ENCODE measurements around the gene WNT2B.

Gene WNT2B

GRCh38 chr1:112507336-112507735 is 1.4 kb upstream of the WNT2B start:
- H2AFZ ChIP-seq (ENCODE audit: low read depth, low read length) = no peak overlapping the region
- no peaks in the 10 kb centered on the region for H3K9me3 ChIP-seq (ENCODE audit: low read length)
- no peak overlapping the region for H3K4me3 ChIP-seq (ENCODE audit: low read length)
- peaks cover 27% of the 10 kb centered on the region for H3K4me1 ChIP-seq (ENCODE audit: insufficient read depth, low read length)
- peaks cover 10% of the 10 kb centered on the region for H3K27me3 ChIP-seq (ENCODE audit: insufficient read depth, low read length)
- H3K36me3 ChIP-seq (ENCODE audit: insufficient read depth, low read length) = no peaks in the 10 kb centered on the region

GRCh38 chr1:112507921-112508277 is 866 bp upstream of the WNT2B start:
- peak overlapping the region; percentile 32 for H3K4me3 ChIP-seq (ENCODE audit: low read length)

DNA sequence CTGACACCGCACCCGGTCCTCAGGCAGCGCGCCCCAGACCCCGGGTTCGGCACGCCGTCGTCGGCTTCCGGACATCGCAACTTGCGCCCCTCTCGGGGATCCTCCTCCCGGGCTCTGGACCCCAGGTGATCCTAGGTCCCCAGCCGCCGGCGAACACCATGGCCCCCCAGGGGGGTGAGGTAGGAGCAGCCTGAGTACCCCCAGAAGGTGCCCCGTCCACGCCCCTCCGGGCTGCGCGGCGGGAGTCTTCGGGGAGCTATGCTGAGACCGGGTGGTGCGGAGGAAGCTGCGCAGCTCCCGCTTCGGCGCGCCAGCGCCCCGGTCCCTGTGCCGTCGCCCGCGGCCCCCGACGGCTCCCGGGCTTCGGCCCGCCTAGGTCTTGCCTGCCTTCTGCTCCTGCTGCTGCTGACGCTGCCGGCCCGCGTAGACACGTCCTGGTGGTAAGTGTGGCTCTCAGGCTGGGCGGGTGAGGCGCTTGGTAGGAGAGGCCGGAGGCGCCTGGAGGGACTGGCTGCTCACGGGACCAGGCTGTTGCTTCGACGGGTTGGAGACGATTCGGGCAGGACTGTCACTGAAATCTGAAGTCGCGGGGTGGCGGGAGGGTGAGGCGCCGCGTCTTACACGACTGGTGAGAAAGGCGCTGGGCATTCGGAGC is 367 bp downstream of the WNT2B start:
- Histone ChIP-seq H3K4me1 (ENCODE audit: insufficient read depth, low read length) (peaks cover 18% of the 10 kb centered on the region), H3K9me3 (ENCODE audit: low read length) (no peaks in the 10 kb centered on the region), H3K4me3 (ENCODE audit: low read length) (no peak overlapping the region), H3K36me3 (ENCODE audit: insufficient read depth, low read length) (no peaks in the 10 kb centered on the region), H3K27me3 (ENCODE audit: insufficient read depth, low read length) (peaks cover 10% of the 10 kb centered on the region), H2AFZ (ENCODE audit: low read depth, low read length) (no peak overlapping the region)

More at GRCh38 chr1:112507921-112508277, 866 bp upstream of the WNT2B start:
- peak overlapping the region; percentile 71 for H2AFZ ChIP-seq (ENCODE audit: low read depth, low read length)
- peaks cover 10% of the 10 kb centered on the region for H3K27me3 ChIP-seq (ENCODE audit: insufficient read depth, low read length)
- no peaks in the 10 kb centered on the region for H3K36me3 ChIP-seq (ENCODE audit: insufficient read depth, low read length)
- H3K4me1 ChIP-seq (ENCODE audit: insufficient read depth, low read length) = peaks cover 22% of the 10 kb centered on the region
- no peaks in the 10 kb centered on the region for H3K9me3 ChIP-seq (ENCODE audit: low read length)

DNA sequence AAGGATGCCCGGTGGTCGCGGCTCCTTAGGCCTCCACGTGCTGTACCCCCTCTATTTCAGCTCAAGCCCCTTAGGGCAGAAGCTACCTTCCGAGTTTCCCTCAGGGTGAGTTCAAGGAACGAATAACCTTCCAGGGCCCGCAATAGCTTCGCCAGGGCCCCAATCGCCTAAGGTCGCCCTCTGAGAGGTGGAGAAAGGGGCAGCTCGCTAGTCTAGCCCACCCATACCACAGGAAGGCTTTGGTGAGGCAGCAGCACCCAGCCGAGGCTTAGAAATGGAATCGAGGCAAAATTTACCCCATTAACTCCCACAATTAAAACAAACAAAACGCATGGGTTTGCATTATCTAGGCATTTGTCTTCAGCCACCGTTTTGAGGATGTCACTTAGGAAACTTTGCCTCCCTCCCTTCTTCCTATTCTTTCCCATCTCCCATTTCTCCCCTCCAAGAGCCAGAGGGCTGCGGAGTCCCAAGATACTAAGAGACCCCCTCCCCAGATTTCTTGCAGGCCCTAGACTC is 954 bp downstream of the WNT2B start:
- Histone ChIP-seq H3K27me3 (ENCODE audit: insufficient read depth, low read length) (peaks cover 10% of the 10 kb centered on the region), H2AFZ (ENCODE audit: low read depth, low read length) (no peak overlapping the region), H3K36me3 (ENCODE audit: insufficient read depth, low read length) (no peaks in the 10 kb centered on the region), H3K4me1 (ENCODE audit: insufficient read depth, low read length) (peaks cover 14% of the 10 kb centered on the region), H3K9me3 (ENCODE audit: low read length) (no peaks in the 10 kb centered on the region), H3K4me3 (ENCODE audit: low read length) (no peak overlapping the region)

GRCh38 chr1:112510340-112510739 is 1.6 kb downstream of the WNT2B start:
- Histone ChIP-seq H3K36me3 (ENCODE audit: insufficient read depth, low read length) (no peaks in the 10 kb centered on the region), H2AFZ (ENCODE audit: low read depth, low read length) (no peak overlapping the region), H3K4me3 (ENCODE audit: low read length) (no peak overlapping the region), H3K27me3 (ENCODE audit: insufficient read depth, low read length) (peaks cover 10% of the 10 kb centered on the region), H3K4me1 (ENCODE audit: insufficient read depth, low read length) (peaks cover 17% of the 10 kb centered on the region), H3K9me3 (ENCODE audit: low read length) (no peaks in the 10 kb centered on the region)

GRCh38 chr1:112511897-112512296 is 3.1 kb downstream of the WNT2B start:
- Histone ChIP-seq H3K4me1 (ENCODE audit: insufficient read depth, low read length) (peaks cover 27% of the 10 kb centered on the region), H3K36me3 (ENCODE audit: insufficient read depth, low read length) (no peaks in the 10 kb centered on the region), H3K9me3 (ENCODE audit: low read length) (no peaks in the 10 kb centered on the region), H3K27me3 (ENCODE audit: insufficient read depth, low read length) (peaks cover 9% of the 10 kb centered on the region), H3K4me3 (ENCODE audit: low read length) (no peak overlapping the region), H2AFZ (ENCODE audit: low read depth, low read length) (no peak overlapping the region)

GRCh38 chr1:112513112-112513870 is 4.5 kb downstream of the WNT2B start:
- Histone ChIP-seq H2AFZ (ENCODE audit: low read depth, low read length) (no peak overlapping the region), H3K4me3 (ENCODE audit: low read length) (no peak overlapping the region), H3K36me3 (ENCODE audit: insufficient read depth, low read length) (no peaks in the 10 kb centered on the region), H3K4me1 (ENCODE audit: insufficient read depth, low read length) (peaks cover 19% of the 10 kb centered on the region), H3K9me3 (ENCODE audit: low read length) (no peaks in the 10 kb centered on the region), H3K27me3 (ENCODE audit: insufficient read depth, low read length) (no peaks in the 10 kb centered on the region)

- no peak overlapping the region for H2AFZ ChIP-seq (ENCODE audit: low read depth, low read length)
- peaks cover 18% of the 10 kb centered on the region for H3K4me1 ChIP-seq (ENCODE audit: insufficient read depth, low read length)
- H3K36me3 ChIP-seq (ENCODE audit: insufficient read depth, low read length) = no peaks in the 10 kb centered on the region
- no peaks in the 10 kb centered on the region for H3K27me3 ChIP-seq (ENCODE audit: insufficient read depth, low read length)
- H3K4me3 ChIP-seq (ENCODE audit: low read length) = no peak overlapping the region
- no peaks in the 10 kb centered on the region for H3K9me3 ChIP-seq (ENCODE audit: low read length)
Observed at GRCh38 chr1:112514901-112515300, 6.1 kb downstream of the WNT2B start.

GRCh38 chr1:112515311-112516009 is 6.7 kb downstream of the WNT2B start:
- no peak overlapping the region for H2AFZ ChIP-seq (ENCODE audit: low read depth, low read length)
- H3K4me1 ChIP-seq (ENCODE audit: insufficient read depth, low read length) = peaks cover 18% of the 10 kb centered on the region
- H3K36me3 ChIP-seq (ENCODE audit: insufficient read depth, low read length) = no peaks in the 10 kb centered on the region
- no peaks in the 10 kb centered on the region for H3K9me3 ChIP-seq (ENCODE audit: low read length)
- no peak overlapping the region for H3K4me3 ChIP-seq (ENCODE audit: low read length)
- no peaks in the 10 kb centered on the region for H3K27me3 ChIP-seq (ENCODE audit: insufficient read depth, low read length)

DNA sequence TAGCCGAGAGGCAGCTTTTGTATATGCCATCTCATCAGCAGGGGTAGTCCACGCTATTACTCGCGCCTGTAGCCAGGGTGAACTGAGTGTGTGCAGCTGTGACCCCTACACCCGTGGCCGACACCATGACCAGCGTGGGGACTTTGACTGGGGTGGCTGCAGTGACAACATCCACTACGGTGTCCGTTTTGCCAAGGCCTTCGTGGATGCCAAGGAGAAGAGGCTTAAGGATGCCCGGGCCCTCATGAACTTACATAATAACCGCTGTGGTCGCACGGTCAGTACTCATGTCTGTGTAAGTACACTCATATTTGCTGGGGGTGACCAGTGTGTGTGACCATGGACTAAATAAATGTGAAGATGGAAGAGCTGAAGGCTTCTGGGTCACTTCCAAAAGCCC is 7.4 kb downstream of the WNT2B start:
- H3K9me3 ChIP-seq (ENCODE audit: low read length) = no peaks in the 10 kb centered on the region
- H3K4me1 ChIP-seq (ENCODE audit: insufficient read depth, low read length) = peaks cover 18% of the 10 kb centered on the region
- no peak overlapping the region for H2AFZ ChIP-seq (ENCODE audit: low read depth, low read length)
- H3K27me3 ChIP-seq (ENCODE audit: insufficient read depth, low read length) = no peaks in the 10 kb centered on the region
- no peak overlapping the region for H3K4me3 ChIP-seq (ENCODE audit: low read length)
- no peaks in the 10 kb centered on the region for H3K36me3 ChIP-seq (ENCODE audit: insufficient read depth, low read length)

DNA sequence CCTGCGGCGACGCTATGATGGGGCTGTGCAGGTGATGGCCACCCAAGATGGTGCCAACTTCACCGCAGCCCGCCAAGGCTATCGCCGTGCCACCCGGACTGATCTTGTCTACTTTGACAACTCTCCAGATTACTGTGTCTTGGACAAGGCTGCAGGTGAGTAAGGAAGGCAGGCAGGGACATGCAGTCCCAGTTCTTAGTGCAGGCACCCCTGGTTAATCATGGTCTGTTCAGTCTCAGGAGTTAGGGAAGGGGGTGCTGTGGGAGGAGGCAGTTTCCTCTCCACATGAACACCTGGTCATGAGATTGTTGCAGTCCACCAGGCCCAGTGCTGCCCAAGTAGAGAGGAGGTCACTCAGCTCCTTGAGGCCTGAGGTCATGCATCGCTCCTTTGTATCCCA is 8.5 kb downstream of the WNT2B start:
- peaks cover 18% of the 10 kb centered on the region for H3K4me1 ChIP-seq (ENCODE audit: insufficient read depth, low read length)
- H3K4me3 ChIP-seq (ENCODE audit: low read length) = no peak overlapping the region
- H2AFZ ChIP-seq (ENCODE audit: low read depth, low read length) = no peak overlapping the region
- H3K36me3 ChIP-seq (ENCODE audit: insufficient read depth, low read length) = no peaks in the 10 kb centered on the region
- no peaks in the 10 kb centered on the region for H3K27me3 ChIP-seq (ENCODE audit: insufficient read depth, low read length)
- H3K9me3 ChIP-seq (ENCODE audit: low read length) = no peaks in the 10 kb centered on the region

DNA sequence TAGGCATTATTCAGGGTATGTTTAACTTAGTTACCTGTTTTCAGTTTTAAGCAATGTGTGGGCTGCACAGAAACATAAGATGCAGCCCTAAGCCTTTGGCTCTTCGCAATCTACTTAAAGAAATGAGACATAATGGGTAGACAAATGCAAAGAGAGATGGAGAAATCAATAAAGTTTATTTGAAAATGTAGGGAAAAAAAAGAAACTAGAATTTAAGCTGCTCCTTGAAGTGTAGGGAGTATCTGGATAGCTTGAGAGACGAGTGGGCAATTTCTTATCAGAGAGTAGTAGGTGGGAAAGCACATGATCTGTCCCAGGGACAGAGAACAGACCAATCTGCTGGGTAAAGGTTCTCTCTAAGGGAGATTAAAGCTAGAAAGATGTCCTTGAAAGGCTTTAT is 8.9 kb downstream of the WNT2B start:
- Histone ChIP-seq H3K4me3 (ENCODE audit: low read length) (no peak overlapping the region), H3K9me3 (ENCODE audit: low read length) (no peaks in the 10 kb centered on the region), H3K27me3 (ENCODE audit: insufficient read depth, low read length) (no peaks in the 10 kb centered on the region), H3K36me3 (ENCODE audit: insufficient read depth, low read length) (no peaks in the 10 kb centered on the region), H2AFZ (ENCODE audit: low read depth, low read length) (no peak overlapping the region), H3K4me1 (ENCODE audit: insufficient read depth, low read length) (peaks cover 20% of the 10 kb centered on the region)

DNA sequence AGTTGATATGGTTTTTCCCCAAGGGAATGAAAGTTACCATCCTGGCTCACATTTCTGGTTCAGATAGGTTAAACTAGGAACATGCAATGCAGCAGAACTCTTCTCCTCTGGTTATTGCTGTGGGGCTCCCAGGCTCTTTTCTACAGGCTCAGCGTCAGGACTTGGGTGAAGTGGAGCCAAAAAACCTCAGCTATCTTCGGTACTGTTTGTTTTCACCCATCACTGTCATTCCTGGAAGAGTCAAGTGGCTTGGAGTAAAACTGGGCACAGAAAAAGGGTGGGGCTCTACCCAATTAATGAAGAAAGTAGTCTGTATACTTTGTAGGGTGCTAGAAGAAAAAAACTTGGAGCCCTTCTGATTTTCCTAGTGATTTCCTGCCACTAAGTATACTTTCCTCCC is 9.4 kb downstream of the WNT2B start:
- H3K4me3 ChIP-seq (ENCODE audit: low read length) = no peak overlapping the region
- no peaks in the 10 kb centered on the region for H3K36me3 ChIP-seq (ENCODE audit: insufficient read depth, low read length)
- H2AFZ ChIP-seq (ENCODE audit: low read depth, low read length) = no peak overlapping the region
- H3K27me3 ChIP-seq (ENCODE audit: insufficient read depth, low read length) = no peaks in the 10 kb centered on the region
- no peaks in the 10 kb centered on the region for H3K9me3 ChIP-seq (ENCODE audit: low read length)
- peaks cover 23% of the 10 kb centered on the region for H3K4me1 ChIP-seq (ENCODE audit: insufficient read depth, low read length)

Data from neuron (in vitro differentiated cells).